SK-N-SH (cell line): Measurements from ENCODE around the gene ACAP3. TPM values are rescaled to one million over a fixed set of nuclear protein-coding genes. Genes with fewer than 3 reads are reported as not detected.

Experiments used
- CTCF ChIA-PET: fragments of 300-600, 350-600 bp; formaldehyde crosslinking; extraction: SDS; loops from one replicate; lab custom pipeline; 2021; lab: Yijun Ruan, JAX
- POLR2A ChIA-PET: fragments of 350-600 bp; sonication (Branson Sonifier 250); formaldehyde crosslinking; extraction: SDS; loops from one replicate; lab custom pipeline; 2020; ENCODE audit warnings: antibody characterized with exemption, inconsistent platforms; lab: Yijun Ruan, JAX
- DNase-seq: peaks from one replicate; pipeline ENCODE4 v3.0.0; 2012
- H2AFZ ChIP-seq: fragments of 200-600 bp; sonication (generic); 2 replicates; pipeline ENCODE4 v1.8.1; 2016; ENCODE audit warnings: antibody characterized with exemption, mild to moderate bottlenecking, low read depth
- H3F3A ChIP-seq: fragments of 200-600 bp; sonication (generic); replicated peaks from 2 replicates; pipeline ENCODE3; 2016; ENCODE audit warnings: antibody characterized with exemption, mild to moderate bottlenecking; ENCODE audit not compliant: insufficient read depth
- H3K27ac ChIP-seq, 2 experiments: fragments of 200-500 bp in 1 of 2; fragments of 200-600 bp in 1 of 2; sonication (Bioruptor generic) in 1 of 2; sonication (generic), shearing (Covaris generic) in 1 of 2; 2 replicates each; pipeline versions ENCODE4 v1.5.1 to v1.6.1; 2014 to 2016; ENCODE audit warnings: low read depth in 2 of 2, inconsistent platforms in 1 of 2, low read length in 1 of 2, mild to moderate bottlenecking in 1 of 2, mixed read lengths in 1 of 2
- H3K27me3 ChIP-seq: fragments of 200-600 bp; sonication (generic), shearing (Covaris generic); 2 replicates; pipeline ENCODE4 v1.6.1; 2016; ENCODE audit warnings: mixed run types; ENCODE audit not compliant: insufficient read depth
- H3K36me3 ChIP-seq, 2 experiments: fragments of 200-500 bp in 1 of 2; fragments of 200-600 bp in 1 of 2; sonication (Bioruptor generic) in 1 of 2; sonication (generic) in 1 of 2; replicated peaks in 1 of 2; 2 replicates each; pipeline versions ENCODE3 to v1.5.1; 2014 to 2016; ENCODE audit warnings: low read length in 1 of 2, mild to moderate bottlenecking in 1 of 2; ENCODE audit not compliant: insufficient read depth in 2 of 2, control insufficient read depth in 1 of 2
- H3K4me1 ChIP-seq, 2 experiments: fragments of 200-500 bp in 1 of 2; fragments of 200-600 bp in 1 of 2; sonication (Bioruptor generic) in 1 of 2; sonication (generic), shearing (Covaris generic) in 1 of 2; 2 replicates each; pipeline versions ENCODE4 v1.5.1 to v1.6.1; 2014 to 2016; ENCODE audit warnings: low read depth in 1 of 2, low read length in 1 of 2, mixed run types in 1 of 2; ENCODE audit not compliant: insufficient read depth in 2 of 2, control insufficient read depth in 1 of 2
- H3K4me2 ChIP-seq: fragments of 200-600 bp; sonication (generic), shearing (Covaris generic); 2 replicates; pipeline ENCODE4 v1.6.1; 2017; ENCODE audit warnings: mixed run types
- H3K4me3 ChIP-seq, 2 experiments: fragments of 200-500 bp in 1 of 2; fragments of 200-600 bp in 1 of 2; sonication (Bioruptor generic) in 1 of 2; sonication (generic), shearing (Covaris generic) in 1 of 2; 2 replicates each; pipeline versions ENCODE4 v1.5.1 to v1.8.1; 2014 to 2016; ENCODE audit warnings: low read depth in 2 of 2, inconsistent platforms in 1 of 2, low read length in 1 of 2, mild to moderate bottlenecking in 1 of 2, mixed read lengths in 1 of 2, moderate library complexity in 1 of 2
- H3K79me2 ChIP-seq: fragments of 200-600 bp; sonication (generic); 2 replicates; pipeline ENCODE4 v1.8.1; 2017; ENCODE audit warnings: mild to moderate bottlenecking; ENCODE audit not compliant: insufficient read depth
- H3K9ac ChIP-seq: fragments of 200-600 bp; sonication (generic); 2 replicates; pipeline ENCODE4 v1.6.1; 2017; ENCODE audit warnings: mixed run types
- H3K9me2 ChIP-seq: fragments of 200-600 bp; sonication (generic); 2 replicates; pipeline ENCODE4 v1.6.1; 2017; ENCODE audit warnings: mixed run types
- H3K9me3 ChIP-seq: fragments of 200-600 bp; sonication (generic); 2 replicates; pipeline ENCODE4 v1.6.1; 2017; ENCODE audit warnings: mixed run types, mild to moderate bottlenecking, moderate library complexity
- H4K20me1 ChIP-seq: fragments of 200-600 bp; sonication (generic); 2 replicates; pipeline ENCODE4 v1.6.1; 2017; ENCODE audit warnings: mild to moderate bottlenecking, mixed run types; ENCODE audit not compliant: insufficient read depth
- MXI1 ChIP-seq: IDR thresholded peaks from 2 replicates; pipeline ENCODE4 v1.6.1; 2012; ENCODE audit warnings: mild to moderate bottlenecking, low read depth, low read length, improper control_type of control experiment
- WGBS: methylation state at CpG from one replicate; pipeline ENCODE4 v1.1.6; 2017; ENCODE audit warnings: low lambda C conversion rate; 5-methylcytosine and 5-hydroxymethylcytosine counted together
- polyA plus RNA-seq, 3 experiments: library from polyadenylated mRNA; depleted of rRNA; stranded (reverse); fragments of >200 nt; gene quantifications; 2 replicates each; pipeline ENCODE4 v1.2.3, GENCODE V29; 2012
- TF ChIP-seq, protein P1 (sequence below): IDR thresholded peaks from 2 replicates; pipeline ENCODE4; 2012
- TF ChIP-seq, protein P2 (sequence below): IDR thresholded peaks from 2 replicates; pipeline ENCODE4 v1.4.0; 2012; ENCODE audit warnings: low read depth

The ACAP3 gene
- polyA plus RNA-seq, 1 of the 3 experiments (the other 2 are of a cell fraction) = 51.7 TPM

GRCh38 chr1:1355416-1355815 is 47.7 kb upstream of the ACAP3 start:
- Histone ChIP-seq H3K9me2 (no peaks in the 10 kb centered on the region), H3K4me2 (no peak overlapping the region), H4K20me1 (no peaks in the 10 kb centered on the region), H3K27ac (peak overlapping the region in 1 of 2 experiments; percentile 34; a peak in 1 of 4 replicates), H3K79me2 (no peaks in the 10 kb centered on the region), H3K27me3 (no peaks in the 10 kb centered on the region), H3F3A (peaks cover 9% of the 10 kb centered on the region), H3K4me3 (peak overlapping the region in 1 of 2 experiments; percentile 39; a peak in 2 of 4 replicates), H3K36me3 (no peaks in the 10 kb centered on the region), H3K4me1 (peaks cover 13 to 59% of the 10 kb centered on the region in 2 experiments; a peak in 3 of 4 replicates), H2AFZ (no peak overlapping the region), H3K9ac (no peak overlapping the region), H3K9me3 (no peaks in the 10 kb centered on the region)
- WGBS = 1% methylated on average over 15 of the region's 52 CpGs
- TF ChIP-seq, protein P1, sequence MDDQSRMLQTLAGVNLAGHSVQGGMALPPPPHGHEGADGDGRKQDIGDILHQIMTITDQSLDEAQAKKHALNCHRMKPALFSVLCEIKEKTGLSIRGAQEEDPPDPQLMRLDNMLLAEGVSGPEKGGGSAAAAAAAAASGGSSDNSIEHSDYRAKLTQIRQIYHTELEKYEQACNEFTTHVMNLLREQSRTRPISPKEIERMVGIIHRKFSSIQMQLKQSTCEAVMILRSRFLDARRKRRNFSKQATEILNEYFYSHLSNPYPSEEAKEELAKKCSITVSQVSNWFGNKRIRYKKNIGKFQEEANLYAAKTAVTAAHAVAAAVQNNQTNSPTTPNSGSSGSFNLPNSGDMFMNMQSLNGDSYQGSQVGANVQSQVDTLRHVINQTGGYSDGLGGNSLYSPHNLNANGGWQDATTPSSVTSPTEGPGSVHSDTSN = no peak
- TF ChIP-seq, protein P2, sequence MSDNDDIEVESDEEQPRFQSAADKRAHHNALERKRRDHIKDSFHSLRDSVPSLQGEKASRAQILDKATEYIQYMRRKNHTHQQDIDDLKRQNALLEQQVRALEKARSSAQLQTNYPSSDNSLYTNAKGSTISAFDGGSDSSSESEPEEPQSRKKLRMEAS = peak; percentile 60; the same call in 1 of the 2 replicates
- POLR2A ChIA-PET = interaction anchor here (1.0 to 1.3 kb wide), 2 partner anchors 16 to 20 kb away, joined by 4 to 6 read pairs; partner anchors contain the start of gene AURKAIP1
- peak; percentile 87 for DNase-seq
- CTCF ChIA-PET = interaction anchor here (1.0 to 5.1 kb wide), 3 partner anchors 10 to 19 kb away, joined by 3 to 48 read pairs (median 10); partner anchors contain the start of gene AURKAIP1

DNA sequence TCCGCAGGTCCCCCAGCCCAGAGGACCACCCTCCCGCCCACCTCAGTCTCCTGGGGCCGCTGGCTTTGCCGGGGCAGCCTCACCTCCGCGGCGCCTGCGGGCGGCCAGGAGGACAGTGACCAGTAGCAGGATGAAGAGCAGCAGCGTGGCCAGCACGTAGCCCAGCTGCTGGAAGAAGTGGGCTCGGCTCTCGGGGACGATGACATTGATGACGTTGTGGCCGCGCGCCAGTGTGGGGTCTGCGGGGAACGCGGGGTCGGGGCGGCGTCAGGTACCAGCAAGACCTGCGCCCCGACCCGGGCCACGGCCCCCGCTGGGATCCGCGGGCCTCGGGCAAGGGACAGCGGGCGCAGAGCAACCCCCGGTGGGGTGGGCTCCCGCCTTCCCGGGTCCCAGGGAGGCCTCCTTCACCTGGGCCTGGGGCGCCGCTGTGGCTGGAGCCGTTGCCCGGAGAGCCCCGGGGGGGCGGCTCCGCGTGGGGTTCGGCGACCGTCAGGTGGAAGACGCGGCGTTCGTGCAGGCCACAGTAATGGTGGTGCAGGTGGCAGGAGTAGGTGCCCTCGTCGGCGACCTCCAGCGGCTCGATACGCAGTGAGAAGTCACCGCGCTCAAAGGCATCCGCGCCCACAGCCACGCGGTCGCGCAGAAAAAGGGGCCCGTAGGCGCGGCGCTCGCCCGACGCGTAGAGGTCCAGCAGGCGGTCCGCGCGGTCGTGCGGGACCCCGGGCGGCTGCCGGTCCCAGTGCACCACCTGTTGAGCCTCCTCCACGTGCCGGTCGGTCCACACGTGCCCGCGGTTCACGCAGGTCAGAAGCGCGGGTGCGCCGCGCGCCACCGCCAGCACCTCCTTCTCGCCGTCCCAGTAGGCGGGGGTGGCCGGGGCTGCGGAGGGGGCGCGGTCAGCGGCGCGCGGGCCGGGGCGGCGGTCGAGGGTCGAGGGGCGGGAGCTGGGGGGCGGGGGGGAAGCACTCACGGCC is 46.8 kb upstream of the ACAP3 start:
- Histone ChIP-seq H2AFZ (no peak overlapping the region), H3K9me3 (no peaks in the 10 kb centered on the region), H3K4me1 (peaks cover 7 to 51% of the 10 kb centered on the region in 2 experiments; a peak in 2 of 4 replicates), H3F3A (peaks cover 9% of the 10 kb centered on the region), H3K27me3 (no peaks in the 10 kb centered on the region), H4K20me1 (no peaks in the 10 kb centered on the region), H3K79me2 (no peaks in the 10 kb centered on the region), H3K9ac (no peak overlapping the region), H3K27ac (no peak overlapping the region), H3K36me3 (no peaks in the 10 kb centered on the region), H3K4me2 (no peak overlapping the region), H3K9me2 (no peaks in the 10 kb centered on the region), H3K4me3 (peak overlapping the region in 1 of 2 experiments; percentile 31; a peak in 1 of 4 replicates)
- no CpG with 5 or more reads among the region's 116 CpGs for WGBS
- no peak for TF ChIP-seq MXI1
- TF ChIP-seq, protein P1 = peak; percentile 15; the same call in 1 of the 2 replicates
- peak; percentile 63 for DNase-seq
- ChIA-PET POLR2A (interaction anchor here (1.0 to 1.3 kb wide), 2 partner anchors 17 to 21 kb away, joined by 4 to 6 read pairs; partner anchors contain the start of gene AURKAIP1), CTCF (interaction anchor here (1.0 to 5.1 kb wide), 3 partner anchors 9 to 20 kb away, joined by 3 to 48 read pairs (median 10); partner anchors contain the start of gene AURKAIP1)
